Esophagus squamous epithelium (tissue), 5 donors: ENCODE data around the gene RNF25. TPM values are rescaled to one million over a fixed set of nuclear protein-coding genes. Genes with fewer than 3 reads are reported as not detected.
"Not testable (repeated sequence)": the region's sequence is repeated elsewhere in the genome, so short reads cannot be mapped to it uniquely, and the experiment has no call there.

Source experiments
- DNase-seq: peaks from one replicate; lab custom pipeline; 2025; lab: John Stamatoyannopoulos, UW
- H3K27ac ChIP-seq, 4 donors: fragments of 200-600 bp; sonication (generic); one replicate each; pipeline ENCODE4 v1.5.1; 2016 to 2019; ENCODE audit warnings: mild to moderate bottlenecking in 1 of 4
- H3K27me3 ChIP-seq, 4 donors: fragments of 200-600 bp; sonication (generic); 1 replicate in 3 of 4; 2 replicates in 1 of 4; pipeline versions ENCODE4 v1.5.1 to v1.6.0; 2017 to 2021; ENCODE audit warnings: antibody characterized with exemption in 1 of 4
- H3K36me3 ChIP-seq, 3 donors: fragments of 200-600 bp; sonication (generic); one replicate each; pipeline ENCODE4 v1.5.1; 2016 to 2019
- H3K4me1 ChIP-seq, 3 donors: fragments of 200-600 bp; sonication (generic); one replicate each; pipeline ENCODE4 v1.5.1; 2017 to 2019
- H3K4me3 ChIP-seq, 4 donors: fragments of 200-600 bp; sonication (generic); 1 replicate in 3 of 4; 2 replicates in 1 of 4; pipeline ENCODE4 v1.5.1; 2016 to 2019; ENCODE audit warnings: mild to moderate bottlenecking in 2 of 4, moderate library complexity in 1 of 4
- H3K9me3 ChIP-seq, 3 donors: fragments of 200-600 bp; sonication (generic); one replicate each; pipeline ENCODE4 v1.5.1; 2016 to 2019
- CTCF ChIP-seq, 6 experiments: fragments of 450-650 bp in 4 of 6; fragments of 200-600 bp in 2 of 6; sonication (generic) in 2 of 6; IDR thresholded peaks; one replicate each; pipeline ENCODE4 v1.5.1; 2016 to 2019; ENCODE audit warnings: antibody characterized with exemption in 6 of 6, mild to moderate bottlenecking in 4 of 6, moderate library complexity in 4 of 6
- POLR2A ChIP-seq, 4 donors: fragments of 450-650 bp; IDR thresholded peaks; one replicate each; pipeline ENCODE4 v1.6.1; 2017; ENCODE audit warnings: antibody characterized with exemption in 4 of 4, mild to moderate bottlenecking in 4 of 4, moderate library complexity in 3 of 4
- WGBS, 2 donors: methylation state at CpG; one replicate each; pipeline ENCODE4 v1.1.5; 2018; 5-methylcytosine and 5-hydroxymethylcytosine counted together
- intact Hi-C: fragments of 100-400 bp; cut with DNase I; formaldehyde crosslinking; loops from one replicate; pipeline ENCODE4 v1.15.0; 2022
- total RNA-seq, 4 donors: library from RNA; depleted of rRNA; stranded (reverse); fragments of >200 nt; gene quantifications; one replicate each; pipeline ENCODE4 v1.1.0, GENCODE V29; 2016
- donor health status: DM: yes; HTN: yes; CAD: no.

Gene RNF25
- total RNA-seq, 4 donors from 2014 or later: 9.6 to 17.4 (median 15.7) TPM

GRCh38 chr2:218701806-218702205, 30.0 kb upstream of the RNF25 start:
- H3K9me3 ChIP-seq: no peaks in the 10 kb centered on the region
- 62 to 83% methylated on average over 1 to 2 of the region's 2 CpGs for WGBS, 2 donors
- H3K27ac ChIP-seq: no peak overlapping the region
- intact Hi-C loops: no loop called here
- peaks cover 0 to 48% (median under 1%) of the 10 kb centered on the region in 3 donors for H3K36me3 ChIP-seq
- TF ChIP-seq POLR2A (IDR thresholded peaks at IDR 0.05) (no peak), CTCF (IDR thresholded peaks at IDR 0.05) (no peak)
- DNase-seq: no peak
- no peak overlapping the region for H3K4me3 ChIP-seq
- no peaks in the 10 kb centered on the region for H3K4me1 ChIP-seq
- no peaks in the 10 kb centered on the region for H3K27me3 ChIP-seq

DNA sequence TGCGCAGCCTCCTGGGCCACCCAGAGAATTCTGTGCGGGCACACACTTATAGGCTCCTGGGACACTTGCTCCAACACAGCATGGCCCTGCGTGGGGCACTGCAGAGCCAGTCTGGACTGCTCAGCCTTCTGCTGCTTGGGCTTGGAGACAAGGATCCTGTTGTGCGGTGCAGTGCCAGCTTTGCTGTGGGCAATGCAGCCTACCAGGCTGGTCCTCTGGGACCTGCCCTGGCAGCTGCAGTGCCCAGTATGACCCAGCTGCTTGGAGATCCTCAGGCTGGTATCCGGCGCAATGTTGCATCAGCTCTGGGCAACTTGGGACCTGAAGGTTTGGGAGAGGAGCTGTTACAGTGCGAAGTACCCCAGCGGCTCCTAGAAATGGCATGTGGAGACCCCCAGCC, 27.1 kb upstream of the RNF25 start:
- Histone ChIP-seq H3K27me3 (no peaks in the 10 kb centered on the region), H3K9me3 (no peaks in the 10 kb centered on the region), H3K27ac (no peak overlapping the region), H3K4me3 (no peak overlapping the region), H3K4me1 (no peaks in the 10 kb centered on the region), H3K36me3 (peaks cover 0 to 70% (median 7%) of the 10 kb centered on the region in 3 donors)
- no peak for DNase-seq
- TF ChIP-seq POLR2A (IDR thresholded peaks at IDR 0.05) (no peak), CTCF (IDR thresholded peaks at IDR 0.05) (no peak)
- intact Hi-C loops: no loop called here
- 93 to 100% methylated on average over 2 to 6 of the region's 8 CpGs for WGBS, 2 donors

DNA sequence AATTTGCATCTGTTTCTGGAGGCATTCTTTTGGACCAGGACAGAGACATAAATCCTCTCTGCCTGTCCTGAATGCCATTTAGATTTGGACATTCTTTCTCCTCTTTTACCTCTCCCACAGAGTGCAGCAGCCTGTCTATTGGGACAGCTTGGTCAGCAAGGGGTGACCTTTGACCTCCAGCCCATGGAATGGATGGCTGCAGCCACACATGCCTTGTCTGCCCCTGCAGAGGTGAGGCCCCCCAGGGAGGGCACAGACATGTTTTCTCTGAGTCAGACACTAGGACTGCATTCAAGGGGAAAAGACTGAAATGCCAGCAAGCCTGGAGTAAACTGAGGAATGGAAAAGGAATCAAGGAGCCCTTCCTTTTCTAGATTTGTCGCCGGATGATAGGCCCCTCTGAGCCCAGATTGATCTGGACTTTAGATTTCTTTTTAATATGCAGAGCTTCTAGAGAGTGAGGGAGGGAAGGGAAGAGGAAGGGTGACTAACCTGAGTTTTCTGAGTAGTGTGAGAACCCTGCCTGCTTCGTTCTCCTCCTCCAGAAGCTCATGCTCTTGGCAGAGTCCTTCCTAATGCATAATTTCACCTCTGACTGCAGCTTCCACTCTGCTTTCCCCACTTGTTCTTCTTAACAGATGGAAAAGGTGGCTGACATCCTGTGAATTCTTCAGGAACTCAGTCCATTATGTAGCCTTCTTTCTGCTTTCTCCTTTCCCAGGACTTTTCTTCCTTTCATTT, 22.8 kb upstream of the RNF25 start:
- intact Hi-C loops: no loop called here
- no peak overlapping the region for H3K27ac ChIP-seq
- 91 to 94% methylated on average over 3 of the region's 3 CpGs for WGBS, 2 donors
- TF ChIP-seq CTCF (IDR thresholded peaks at IDR 0.05) (no peak), POLR2A (IDR thresholded peaks at IDR 0.05) (no peak)
- H3K27me3 ChIP-seq: no peaks in the 10 kb centered on the region
- no peaks in the 10 kb centered on the region for H3K4me1 ChIP-seq
- no peak overlapping the region for H3K4me3 ChIP-seq
- peaks cover 0 to 92% (median 17%) of the 10 kb centered on the region in 3 donors for H3K36me3 ChIP-seq
- no peak for DNase-seq
- H3K9me3 ChIP-seq: no peaks in the 10 kb centered on the region

DNA sequence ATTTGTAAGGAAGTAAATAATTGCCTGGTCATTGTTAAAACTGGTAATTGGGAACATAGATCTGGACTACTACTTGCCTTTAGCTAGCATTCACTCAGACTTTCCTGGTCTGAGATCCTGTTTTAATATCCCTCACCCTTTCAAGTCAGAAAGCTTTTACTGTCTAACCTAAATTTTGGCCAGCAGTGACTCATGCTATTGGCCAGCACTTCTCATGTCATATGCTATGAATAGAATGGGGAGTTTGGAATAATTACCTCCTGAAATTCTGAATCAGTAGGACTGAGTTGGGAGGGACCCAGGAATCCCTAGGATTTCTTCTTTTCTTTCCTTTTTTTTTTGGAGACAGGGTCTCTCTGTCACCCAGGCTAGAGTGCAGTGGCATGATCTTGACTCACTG, 19.4 kb upstream of the RNF25 start:
- Histone ChIP-seq H3K27ac (no peak overlapping the region), H3K4me3 (no peak overlapping the region), H3K4me1 (no peaks in the 10 kb centered on the region), H3K36me3 (peaks cover 0 to 71% (median 11%) of the 10 kb centered on the region in 3 donors), H3K9me3 (no peaks in the 10 kb centered on the region), H3K27me3 (no peaks in the 10 kb centered on the region)
- no peak for TF ChIP-seq CTCF (IDR thresholded peaks at IDR 0.05)
- no peak for TF ChIP-seq POLR2A (IDR thresholded peaks at IDR 0.05)
- intact Hi-C loops: no loop called here
- DNase-seq: no peak

DNA sequence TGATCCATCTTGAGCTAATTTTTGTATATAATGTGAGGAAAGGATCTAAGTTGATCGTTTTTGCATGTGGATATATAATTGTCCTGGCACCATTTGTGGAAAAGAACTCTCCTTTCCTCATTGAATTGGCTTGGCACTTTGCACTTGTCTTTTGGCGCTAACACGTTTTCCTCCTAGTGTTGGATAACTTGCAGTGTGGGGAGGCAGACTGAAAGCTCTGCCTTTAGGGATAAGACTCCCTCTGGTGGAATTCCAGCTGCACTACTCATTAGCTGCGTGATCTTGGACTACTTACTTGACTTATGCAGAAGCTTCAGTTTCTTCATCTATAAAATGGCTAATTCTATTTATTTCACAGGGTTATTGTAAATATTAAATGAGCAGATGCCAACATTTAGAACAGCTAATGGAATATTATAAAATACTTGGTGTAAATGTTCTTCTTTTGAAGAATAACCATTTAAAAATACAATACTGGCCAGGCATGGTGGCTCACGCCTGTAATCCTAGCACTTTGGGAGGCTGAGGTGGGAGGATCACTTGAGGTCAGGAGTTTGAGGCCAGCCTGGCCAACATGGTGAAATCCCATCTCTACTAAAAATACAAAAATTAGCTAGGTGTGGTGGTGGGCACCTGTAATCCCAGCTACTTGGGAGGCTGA, 15.7 kb upstream of the RNF25 start:
- H3K4me3 ChIP-seq, H3K27ac ChIP-seq, H3K9me3 ChIP-seq, H3K27me3 ChIP-seq, H3K4me1 ChIP-seq, intact Hi-C loops, DNase-seq: not testable (repeated sequence)
- WGBS, 2 donors: 24% methylated on average over 5 of the region's 5 CpGs
- TF ChIP-seq CTCF (IDR thresholded peaks at IDR 0.05): peak; percentile 30 to 83 (median 72)
- peaks cover 0 to 57% (median 13%) of the 10 kb centered on the region in 3 donors for H3K36me3 ChIP-seq
